ENCODE measurements around the gene CLIC1. TPM values are rescaled to one million over a fixed set of nuclear protein-coding genes. Genes with fewer than 3 reads are reported as not detected.

Gene CLIC1
- polyA plus RNA-seq, 2 of the 4 experiments (the other 2 are of a cell fraction): 249 to 346 TPM

- 13% methylated on average over 6 of the region's 15 CpGs for WGBS (ENCODE audit: missing lambda C conversion rate)
- CTCF ChIA-PET: interaction anchor here (0.7 to 1.7 kb wide), 6 partner anchors 10 to 53 kb away, joined by 3 to 5 read pairs (median 4); partner anchors contain the start of gene VARS1
- ATAC-seq (peak; percentile 74 to 79), DNase-seq (ENCODE audit: low read depth in 1 of 2, low spot score in 1 of 2) (peak; percentile 63 to 87), FAIRE-seq (no peak)
- peak within 1 kb of the TSS; percentile 70 to 86 for H3K27ac ChIP-seq
- TF ChIP-seq EHF (CRISPR knock-in tag; IDR thresholded peaks at IDR 0.05) (no peak), ATOH8 (CRISPR knock-in tag; IDR thresholded peaks at IDR 0.05; ENCODE audit: low read depth) (no peak), CHD4 (IDR thresholded peaks at IDR 0.05; ENCODE audit: borderline replicate concordance) (no peak), SREBF2 (IDR thresholded peaks at IDR 0.05) (no peak), JUN (IDR thresholded peaks at IDR 0.05) (peak in 1 of 2 experiments; percentile 75; a peak in 2 of 5 replicates), FOXS1 (CRISPR knock-in tag; IDR thresholded peaks at IDR 0.05) (no peak), BHLHE40 (IDR thresholded peaks at IDR 0.05; ENCODE audit: low read depth, low read length) (no peak), ZC3H11A (IDR thresholded peaks at IDR 0.05) (no peak), JUNB (IDR thresholded peaks at IDR 0.05) (no peak), FOSL2 (IDR thresholded peaks at IDR 0.05) (no peak), FOSL2 (CRISPR knock-in tag; IDR thresholded peaks at IDR 0.05) (peak; percentile 59), HOXB5 (CRISPR knock-in tag; IDR thresholded peaks at IDR 0.05) (no peak), ZNF302 (CRISPR knock-in tag; IDR thresholded peaks at IDR 0.05) (no peak)
- TF ChIP-seq, protein P1, sequence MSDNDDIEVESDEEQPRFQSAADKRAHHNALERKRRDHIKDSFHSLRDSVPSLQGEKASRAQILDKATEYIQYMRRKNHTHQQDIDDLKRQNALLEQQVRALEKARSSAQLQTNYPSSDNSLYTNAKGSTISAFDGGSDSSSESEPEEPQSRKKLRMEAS (IDR thresholded peaks at IDR 0.05): peak; percentile 29; the same call in 1 of the 2 replicates
- H3K9me3 ChIP-seq: no peaks in the 10 kb centered on the region
- peak within 1 kb of the TSS; percentile 89 for H3K4me2 ChIP-seq
- peaks cover 32% of the 10 kb centered on the region for H3K4me1 ChIP-seq
- POLR2A ChIA-PET: interaction anchor here (0.5 to 1.1 kb wide), 5 partner anchors 30 to 112 kb away, joined by 3 to 7 read pairs (median 6); partner anchors contain the start of genes CLIC1, HSPA1A, HSPA1B and HSPA1L
- H3K4me3 ChIP-seq: 0 out of 3 replicates have a peak within 1 kb of the TSS, but pooled peaks have one; percentile 21
Measured at GRCh38 chr6:31776989-31777666, 40.8 kb upstream of the CLIC1 start, which contains the start of gene VWA7. VWA7 (minus strand) TSS chr6:31777328; CDS start chr6:31776779, 549 bp downstream.

DNA sequence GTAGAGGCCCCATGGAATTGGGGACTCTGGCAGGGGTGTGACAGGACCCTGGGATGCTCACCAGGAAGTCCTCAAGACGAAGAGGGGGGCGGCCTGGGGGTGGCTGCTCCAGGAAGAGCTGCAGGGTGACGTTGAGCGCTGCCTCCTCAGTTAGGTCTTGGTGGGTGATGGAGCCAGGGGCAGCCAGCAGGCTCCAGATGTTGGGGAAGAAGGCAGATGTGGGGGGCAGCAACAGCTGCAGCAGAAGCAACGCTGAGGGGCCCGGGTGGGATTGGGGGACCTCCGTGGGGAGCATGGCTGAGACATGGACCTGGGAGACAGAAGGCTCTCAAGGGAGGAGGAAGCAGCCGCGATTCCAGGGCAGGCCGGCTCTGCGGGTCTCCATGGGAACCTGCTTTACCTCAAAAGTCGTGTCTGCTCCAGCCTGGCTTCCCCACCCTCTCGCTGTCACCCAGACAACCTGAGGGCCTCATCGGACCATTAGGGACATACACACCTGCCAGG is 40.2 kb upstream of the CLIC1 start:
- ChIA-PET CTCF (interaction anchor here (0.8 kb wide), 1 partner anchor 19 kb away, joined by 3 read pairs; no protein-coding TSS in a partner anchor), POLR2A (interaction anchor here (1.0 to 1.1 kb wide), 2 partner anchors 30 to 51 kb away, joined by 4 to 7 read pairs; partner anchors contain the start of genes HSPA1B and LSM2)
- DNase-seq (ENCODE audit: low read depth in 1 of 2, low spot score in 1 of 2): peak in 1 of 2 experiments; percentile 24
- Histone ChIP-seq H3K4me2 (peak overlapping the region; percentile 89), H3K27ac (peak overlapping the region; percentile 70 to 86), H3K4me1 (peaks cover 32% of the 10 kb centered on the region), H3K9me3 (no peaks in the 10 kb centered on the region), H3K4me3 (0 out of 3 replicates have a peak overlapping the region, but pooled peaks have one; percentile 21)
- TF ChIP-seq FOSL2 (IDR thresholded peaks at IDR 0.05) (no peak), FOSL2 (CRISPR knock-in tag; IDR thresholded peaks at IDR 0.05) (no peak), PHF8 (IDR thresholded peaks at IDR 0.05; ENCODE audit: borderline replicate concordance, low read depth) (no peak), ZFP36 (IDR thresholded peaks at IDR 0.05; ENCODE audit: borderline replicate concordance, partially characterized antibody) (no peak), MYC (IDR thresholded peaks at IDR 0.05; ENCODE audit: borderline replicate concordance, low read length) (no peak), NPAS2 (CRISPR knock-in tag; IDR thresholded peaks at IDR 0.05; ENCODE audit: borderline replicate concordance) (no peak), HOXA7 (CRISPR knock-in tag; IDR thresholded peaks at IDR 0.05) (no peak), ZC3H11A (IDR thresholded peaks at IDR 0.05) (no peak), RARB (CRISPR knock-in tag; IDR thresholded peaks at IDR 0.05) (no peak), KDM1A (IDR thresholded peaks at IDR 0.05; ENCODE audit: low read depth) (no peak)
- FAIRE-seq: no peak
- WGBS (ENCODE audit: missing lambda C conversion rate): 30% methylated on average over 11 of the region's 14 CpGs
- peak; percentile 37 to 44 for ATAC-seq

Data from A549 (cell line).